Stimulated activated CD4-positive, alpha-beta T cell treated with anti-CD3 and anti-CD28 coated beads, Interleukin-15, amount 100 ng/mL, for 24 hours (primary cell): ENCODE data around the gene SCAMP5.

ENCODE experiments used
- DNase-seq: peaks from one replicate; pipeline ENCODE4 v3.0.0-alpha.2; 2020

Gene SCAMP5

DNA sequence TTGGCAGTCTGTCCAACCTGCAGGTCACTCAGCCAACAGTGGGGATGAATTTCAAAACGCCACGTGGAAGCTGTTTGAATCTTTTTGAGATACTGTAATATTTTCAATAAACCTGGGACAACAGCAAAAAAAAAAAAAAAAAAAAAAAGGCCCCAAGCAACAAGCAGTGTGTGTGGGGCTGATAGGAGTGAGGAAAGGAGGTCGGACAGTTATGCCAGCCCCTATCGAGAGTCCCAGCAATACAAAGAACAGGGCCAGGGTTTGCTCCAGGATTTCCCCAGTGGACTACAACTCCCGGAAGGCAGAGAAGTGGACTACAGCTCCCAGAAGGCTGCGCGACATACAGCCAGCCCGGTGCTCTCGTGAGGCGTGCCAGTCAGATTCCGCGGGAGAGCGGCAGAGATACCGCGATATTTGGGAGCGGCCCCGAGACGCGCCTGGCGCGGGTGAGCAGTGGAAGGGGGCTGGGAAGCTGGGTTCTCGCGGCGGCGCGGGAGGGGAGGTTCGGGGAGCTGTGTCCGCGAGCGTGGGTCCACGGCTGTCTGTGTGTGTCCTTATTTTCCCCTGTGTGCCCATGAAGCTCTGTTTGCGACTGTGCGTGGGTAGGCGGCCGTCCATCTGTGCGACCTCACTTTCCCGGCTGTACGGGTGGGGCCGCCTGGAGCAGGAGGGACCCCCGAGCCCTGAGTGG lies 28.0 kb downstream of the SCAMP5 start, which contains the start of gene PPCDC:
Gene PPCDC (plus strand): TSS at position 410 of the 691 bp plus-strand sequence. CDS start 4,729 bp downstream, outside the sequence.
- peak; percentile 97 for DNase-seq

DNA sequence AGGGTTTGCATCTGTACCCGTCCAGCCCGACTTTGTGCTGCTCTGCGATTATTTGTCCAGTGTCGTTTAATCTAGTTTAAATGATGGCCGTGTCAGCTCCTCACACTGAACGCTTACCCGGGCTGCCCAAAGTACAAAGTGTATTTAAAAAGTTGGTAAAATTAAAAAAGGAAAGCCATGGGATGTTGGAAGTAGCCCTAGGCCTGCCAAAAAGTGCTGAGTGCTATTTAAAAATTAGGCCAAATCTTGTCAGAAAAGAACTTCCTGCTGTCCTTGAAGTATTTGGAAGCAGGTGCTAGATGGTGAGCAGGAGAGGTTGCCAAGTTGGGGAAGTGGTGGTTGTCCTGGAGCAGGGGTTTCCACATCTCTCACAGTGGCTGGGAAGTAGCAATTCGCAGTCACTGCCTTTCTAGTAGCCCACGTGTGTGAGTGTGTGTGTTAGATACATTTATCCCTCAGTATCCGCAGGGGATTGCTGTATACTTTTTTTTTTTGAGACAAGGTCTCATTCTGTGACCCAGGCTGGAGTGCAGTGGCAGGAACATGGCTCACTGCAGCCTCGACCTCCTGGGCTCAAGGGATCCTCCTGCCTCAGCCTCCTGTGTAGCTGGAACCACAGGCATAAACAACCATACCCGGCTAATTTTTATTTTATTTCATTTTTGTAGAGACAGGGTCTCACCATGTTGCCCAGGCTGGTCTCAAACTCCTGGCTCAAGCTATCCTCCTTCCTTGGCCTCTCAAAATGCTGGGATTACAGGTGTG lies 28.7 kb downstream of the SCAMP5 start:
- peak; percentile 35 for DNase-seq

DNA sequence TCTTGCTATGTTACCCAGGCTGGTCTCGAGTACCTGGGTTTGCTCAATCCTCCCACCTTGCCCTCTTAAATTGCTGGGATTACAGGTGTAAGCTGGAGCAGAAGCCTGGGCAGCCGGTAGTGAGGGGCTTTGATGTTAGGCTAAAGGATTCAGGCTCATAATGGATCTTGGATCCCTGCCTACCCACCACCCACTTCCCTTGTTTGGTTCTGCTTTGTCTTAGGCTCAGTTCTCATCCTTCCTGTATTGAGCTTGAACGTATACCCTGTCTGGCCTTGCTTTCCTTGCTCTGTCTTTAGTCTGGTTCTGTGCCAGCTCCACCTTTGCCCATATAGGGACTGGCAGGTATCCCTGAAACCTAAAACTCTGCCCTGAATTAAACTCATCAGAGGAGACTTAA lies 29.7 kb downstream of the SCAMP5 start:
- DNase-seq, result no peak

DNA sequence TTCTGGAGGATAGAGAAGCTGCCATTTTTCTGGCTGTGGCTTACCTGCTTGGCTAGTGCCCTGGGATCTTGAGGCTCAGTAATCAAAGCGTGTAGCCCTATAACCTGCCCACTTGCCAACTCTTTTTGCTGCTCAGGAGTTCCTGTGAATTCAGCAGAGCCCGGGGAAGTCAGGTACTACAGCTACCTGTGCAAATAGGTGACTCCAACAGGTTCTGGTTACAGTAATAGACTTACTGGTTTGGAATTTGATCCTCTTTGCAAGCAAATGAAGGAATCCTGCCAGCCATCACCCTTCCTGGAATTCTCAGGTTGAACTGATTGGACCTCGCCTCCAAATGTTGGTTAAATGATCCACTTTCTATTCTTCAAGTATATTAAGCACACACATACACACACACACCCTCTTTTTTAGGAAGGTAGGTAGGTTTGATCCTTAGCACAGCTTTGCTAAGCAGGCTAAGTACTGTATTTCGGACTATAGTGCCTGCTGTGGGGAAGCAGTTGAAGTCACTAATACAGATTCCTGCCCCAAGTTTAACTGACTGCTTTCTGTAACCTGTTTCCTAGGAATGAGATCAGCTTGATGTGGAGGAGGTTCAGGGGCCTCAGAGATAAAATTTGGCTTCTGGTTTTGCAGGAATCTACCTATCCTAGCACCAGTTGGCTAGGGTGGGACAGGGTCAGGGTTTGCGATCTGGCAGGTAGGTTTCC lies 30.3 kb downstream of the SCAMP5 start:
- no peak for DNase-seq

DNA sequence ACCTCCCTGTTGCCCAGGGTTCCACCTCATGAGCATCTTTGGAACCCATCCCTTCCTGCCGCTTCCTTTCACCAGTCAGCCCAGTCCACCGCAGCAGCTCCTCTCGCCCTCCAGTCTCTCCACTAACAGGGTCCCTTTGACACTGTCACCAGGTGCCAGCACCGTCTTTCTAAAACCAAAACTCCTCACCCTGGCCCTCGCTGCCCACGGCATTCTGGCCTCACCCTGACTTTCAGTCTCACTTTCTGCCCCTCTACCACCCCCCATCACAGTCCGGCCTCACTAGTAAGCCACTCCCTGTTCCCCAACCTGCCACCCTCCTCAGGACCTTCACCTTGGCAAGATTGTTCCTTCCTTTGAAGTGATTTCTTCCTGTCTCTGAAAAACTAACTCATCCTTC lies 32.2 kb downstream of the SCAMP5 start:
- no peak for DNase-seq

DNA sequence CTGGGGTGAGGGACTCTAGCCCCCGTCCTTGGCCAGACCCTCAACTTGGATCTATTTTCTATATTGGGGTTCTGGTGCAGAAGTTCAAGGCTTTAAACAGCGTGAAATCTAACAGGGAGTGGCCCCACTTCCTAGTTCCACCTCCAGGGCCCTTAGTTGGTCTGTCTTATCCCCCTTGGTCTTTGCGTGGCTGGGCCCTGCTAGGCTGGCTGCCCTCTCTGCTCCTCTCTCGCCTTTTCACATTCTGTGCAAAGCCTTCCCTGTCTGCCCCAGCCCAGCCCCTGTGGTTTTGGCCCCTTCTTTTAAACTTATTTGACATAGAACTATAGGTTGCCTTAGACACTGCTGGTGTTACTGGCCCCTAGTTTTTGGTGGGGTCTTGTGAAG lies 33.6 kb downstream of the SCAMP5 start:
- DNase-seq, result no peak

DNA sequence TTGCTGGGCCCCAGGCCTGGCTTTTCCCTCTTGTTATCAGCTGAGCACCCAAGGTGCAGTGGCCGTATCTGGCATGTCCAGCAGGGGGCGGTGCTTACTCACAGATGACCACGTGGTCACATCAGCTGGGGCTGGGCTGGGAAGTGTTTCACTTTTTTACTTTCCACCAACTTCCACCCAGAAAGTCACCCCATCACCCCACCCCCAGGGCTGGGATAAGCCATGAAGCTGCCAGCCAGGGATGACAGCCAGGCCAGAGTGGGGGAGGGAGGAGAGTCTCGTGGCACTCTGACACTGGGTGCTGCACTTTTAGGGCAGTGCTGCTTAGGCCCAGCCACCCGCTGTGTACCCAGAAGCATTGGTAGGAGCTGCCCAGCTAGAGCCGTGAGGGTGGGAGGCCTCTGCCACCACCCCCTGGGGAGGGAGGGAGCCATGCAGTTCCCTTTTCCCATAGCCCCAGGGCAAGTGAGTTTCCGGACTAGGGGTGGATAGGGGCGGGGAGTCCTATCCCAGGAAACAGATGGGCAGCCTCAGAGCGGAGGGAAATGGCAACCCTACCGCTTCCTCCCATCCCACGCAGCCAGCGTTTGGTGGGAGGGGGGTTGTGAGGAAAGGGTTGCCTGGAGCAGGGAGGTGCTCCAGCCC lies 34.1 kb downstream of the SCAMP5 start:
- DNase-seq, result peak; percentile 92

DNA sequence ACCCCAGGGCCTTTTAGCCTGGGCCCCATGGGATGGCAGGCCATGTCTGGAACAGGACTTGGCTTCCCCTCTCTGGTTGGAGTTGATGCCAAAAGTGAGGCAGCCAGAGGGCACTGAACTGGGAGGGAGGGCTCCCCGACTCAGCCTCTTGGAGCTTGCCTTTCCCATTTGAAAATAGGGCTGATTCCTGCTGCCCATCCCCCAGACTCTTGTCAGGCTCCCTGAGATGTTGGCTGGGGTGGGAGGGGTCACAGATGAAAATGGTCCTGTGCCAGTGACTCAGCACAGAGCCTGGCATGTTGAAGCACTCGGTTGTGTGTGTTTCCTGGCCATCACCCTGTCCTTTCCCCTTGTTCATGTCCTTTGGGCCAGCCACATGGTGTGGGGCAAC lies 34.7 kb downstream of the SCAMP5 start:
- no peak for DNase-seq

DNA sequence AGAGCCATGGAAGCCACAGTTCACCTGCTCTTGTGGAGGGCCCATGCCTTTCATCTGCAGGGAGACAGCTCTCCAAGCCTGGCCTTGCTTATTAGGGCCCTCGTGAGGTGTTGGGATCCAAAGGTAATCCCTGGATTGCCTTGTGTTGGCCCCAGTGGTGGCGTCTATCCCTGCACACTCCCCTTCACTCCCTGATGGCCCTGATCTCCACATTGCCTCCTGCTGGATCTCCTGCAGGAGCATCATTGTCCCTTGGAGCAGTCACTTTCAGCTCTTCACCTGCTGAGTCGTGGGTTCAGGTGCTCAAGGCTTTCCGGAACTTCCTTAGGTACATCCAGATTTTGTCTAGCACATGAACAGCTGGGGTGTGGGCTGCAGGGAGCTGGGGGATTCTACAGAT lies 35.1 kb downstream of the SCAMP5 start:
- no peak for DNase-seq

DNA sequence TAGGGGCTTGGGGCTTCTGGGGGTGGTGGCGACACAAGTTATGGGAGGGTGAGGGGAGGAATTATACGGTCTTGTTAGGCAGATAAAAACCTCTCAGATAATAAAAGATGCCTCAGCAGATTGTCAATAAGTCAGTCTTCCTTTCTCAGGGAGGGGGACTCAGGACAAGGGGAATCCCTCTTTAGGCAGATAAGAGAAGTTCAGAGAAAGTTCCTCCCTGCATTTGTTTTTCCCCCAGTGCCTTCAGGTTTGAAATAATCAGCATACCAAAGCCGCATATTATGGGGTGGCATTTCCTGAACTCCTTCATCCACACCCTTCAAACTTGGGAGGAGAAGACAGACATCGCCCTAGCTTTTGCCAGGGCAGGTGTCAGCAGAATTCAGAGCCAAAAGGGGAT lies 36.5 kb downstream of the SCAMP5 start:
- DNase-seq, result no peak

DNA sequence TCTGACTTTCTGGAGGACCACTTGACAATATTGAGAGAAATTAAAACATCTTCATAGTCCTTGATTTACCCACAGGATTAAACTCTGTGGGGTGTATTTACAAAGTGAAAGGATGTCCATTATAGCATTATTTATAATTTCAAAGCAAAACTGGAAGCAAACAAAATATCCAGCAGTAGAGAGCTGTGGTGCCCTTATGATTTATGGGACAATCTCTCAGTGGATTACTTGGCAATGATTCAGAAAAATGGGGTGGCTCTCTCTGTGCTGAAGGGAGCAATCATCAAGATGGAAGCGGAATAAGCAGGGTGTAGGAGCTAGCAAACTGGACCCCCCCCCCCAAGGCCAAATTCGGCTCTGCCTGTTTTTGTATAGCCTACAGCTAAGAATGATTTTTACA lies 37.0 kb downstream of the SCAMP5 start:
- DNase-seq, result no peak

DNA sequence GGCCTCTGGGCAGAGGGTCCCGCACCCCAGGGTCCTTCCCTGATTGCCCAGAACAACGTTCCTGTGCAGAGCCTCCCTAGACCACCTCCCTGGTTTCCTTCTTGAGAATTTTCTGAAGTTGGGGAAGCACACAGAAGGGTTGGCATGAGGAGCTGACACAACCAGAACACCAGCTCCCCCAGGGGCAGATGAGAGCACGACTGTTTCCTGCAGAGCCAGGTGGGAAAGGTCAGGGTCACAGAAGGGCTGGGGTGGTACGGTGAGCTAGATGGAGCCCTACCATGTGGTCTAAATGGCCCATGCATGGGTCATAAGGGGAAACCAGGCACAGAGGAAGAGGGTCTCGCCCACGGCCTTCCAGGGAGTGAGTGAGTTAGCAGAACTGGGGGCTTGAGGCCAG lies 38.4 kb downstream of the SCAMP5 start:
- no peak for DNase-seq

DNA sequence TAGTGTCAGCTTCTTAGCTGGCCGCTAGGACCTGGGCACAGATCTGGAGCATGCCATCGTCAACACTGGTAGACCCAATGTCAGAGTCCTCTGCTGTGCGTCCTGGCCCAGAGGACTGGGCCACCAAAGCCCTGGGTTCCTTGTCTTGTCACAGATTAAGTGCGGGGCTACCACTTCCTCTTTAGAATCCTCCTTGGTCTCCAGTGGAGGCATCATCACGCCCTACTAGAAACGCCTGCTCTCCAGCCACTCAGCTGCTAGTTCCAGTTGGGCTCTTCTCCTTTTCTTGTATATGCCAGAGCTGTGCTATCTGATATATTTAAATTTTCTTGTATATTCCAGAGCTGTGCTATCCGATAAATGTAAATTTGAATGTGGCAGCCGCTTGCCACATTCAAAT lies 39.3 kb downstream of the SCAMP5 start:
- no peak for DNase-seq

DNA sequence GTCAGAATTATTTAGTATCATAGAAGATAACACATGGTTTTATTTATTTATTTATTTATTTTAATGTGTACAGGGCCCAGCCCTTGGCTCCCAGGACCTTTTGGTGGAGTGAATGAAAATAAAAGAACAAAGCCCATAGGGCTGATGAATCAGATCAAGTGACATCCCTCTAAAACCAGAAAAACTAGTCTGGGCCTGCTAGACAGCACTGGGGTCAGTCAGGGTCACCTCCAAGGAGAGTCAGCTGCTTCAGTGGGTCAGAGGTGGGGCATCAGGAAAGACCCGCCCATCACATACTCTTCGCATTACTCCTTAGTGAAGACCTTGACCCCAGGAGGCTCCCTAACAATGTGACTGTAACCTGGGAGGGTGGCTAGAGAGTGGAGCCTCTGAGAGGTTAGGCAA lies 40.9 kb downstream of the SCAMP5 start:
- no peak for DNase-seq

DNA sequence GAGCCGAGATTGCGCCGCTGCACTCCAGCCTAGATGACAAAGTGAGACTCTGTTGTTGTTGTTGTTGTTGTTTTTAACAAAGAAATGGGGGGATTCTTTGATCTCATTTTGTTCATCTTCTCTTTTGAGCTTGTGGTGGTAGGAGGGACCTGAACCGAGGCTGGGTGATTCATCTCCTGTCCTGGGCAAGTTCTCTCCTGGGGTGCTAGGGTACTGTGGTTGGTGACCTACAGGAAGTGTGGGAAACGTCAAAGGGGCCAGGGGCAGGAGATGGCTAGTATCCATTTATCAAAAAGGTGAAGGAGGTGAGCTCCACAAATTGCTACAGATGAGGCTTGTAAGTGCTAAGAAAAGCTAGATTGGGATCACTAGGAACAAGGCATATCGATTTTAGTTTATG lies 42.3 kb downstream of the SCAMP5 start:
- DNase-seq, result no peak

DNA sequence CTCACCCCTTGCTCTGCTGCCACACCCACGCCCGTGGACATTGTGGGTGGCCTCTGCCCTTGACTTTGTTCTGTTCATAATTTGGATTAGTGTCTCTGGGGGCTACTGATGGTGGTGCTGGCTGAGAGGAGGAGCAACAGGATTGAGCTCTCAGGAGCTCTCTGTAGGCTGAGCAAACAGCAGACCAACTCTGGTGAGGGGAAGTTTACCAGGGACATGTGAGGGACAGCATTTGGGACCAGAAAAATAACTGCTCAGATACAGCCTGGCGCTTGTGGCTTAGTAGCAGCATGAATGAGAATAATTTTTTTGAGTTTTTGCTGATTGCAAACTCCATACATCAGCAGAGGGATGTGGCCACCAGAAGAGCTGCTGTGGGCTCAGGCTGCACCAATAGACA lies 42.9 kb downstream of the SCAMP5 start:
- no peak for DNase-seq

DNA sequence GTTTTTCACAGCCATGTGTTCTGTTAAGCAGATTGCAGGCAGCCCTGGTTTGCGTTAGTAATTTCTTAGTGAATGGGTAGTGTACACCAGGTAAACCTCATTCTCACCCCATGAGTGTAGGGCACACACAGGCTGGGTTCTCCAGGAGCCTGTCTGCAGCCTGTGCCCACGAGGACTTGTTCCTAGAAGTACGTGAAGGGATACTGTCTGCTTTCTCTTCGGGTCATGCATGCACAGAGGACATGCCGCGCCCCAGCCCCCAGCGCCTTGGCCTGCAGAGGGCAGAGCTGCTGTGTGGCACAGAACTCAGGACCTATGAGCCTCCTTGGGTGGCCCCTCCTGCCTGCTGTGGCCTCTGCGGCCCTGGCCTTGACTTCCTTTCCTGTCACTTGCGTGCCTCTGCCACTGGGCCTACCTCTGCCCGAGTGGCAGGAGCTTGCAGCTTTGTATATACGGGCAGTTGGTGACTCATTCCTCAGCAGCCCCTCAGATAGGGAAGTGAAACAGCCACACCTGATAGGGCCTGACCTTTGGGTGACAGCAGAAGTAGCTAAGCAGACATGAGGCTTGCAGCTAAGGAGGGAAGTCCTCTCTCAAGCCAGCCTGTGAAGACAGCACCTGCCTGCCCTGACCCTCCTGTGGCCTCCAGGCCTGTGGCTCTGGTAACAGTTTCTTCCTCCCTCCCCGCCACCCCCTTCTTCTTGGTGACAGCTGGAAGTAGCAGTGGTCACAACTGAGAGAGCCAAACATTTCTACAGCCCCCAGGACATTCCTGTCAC lies 47.6 kb downstream of the SCAMP5 start:
- peak; percentile 67 for DNase-seq

DNA sequence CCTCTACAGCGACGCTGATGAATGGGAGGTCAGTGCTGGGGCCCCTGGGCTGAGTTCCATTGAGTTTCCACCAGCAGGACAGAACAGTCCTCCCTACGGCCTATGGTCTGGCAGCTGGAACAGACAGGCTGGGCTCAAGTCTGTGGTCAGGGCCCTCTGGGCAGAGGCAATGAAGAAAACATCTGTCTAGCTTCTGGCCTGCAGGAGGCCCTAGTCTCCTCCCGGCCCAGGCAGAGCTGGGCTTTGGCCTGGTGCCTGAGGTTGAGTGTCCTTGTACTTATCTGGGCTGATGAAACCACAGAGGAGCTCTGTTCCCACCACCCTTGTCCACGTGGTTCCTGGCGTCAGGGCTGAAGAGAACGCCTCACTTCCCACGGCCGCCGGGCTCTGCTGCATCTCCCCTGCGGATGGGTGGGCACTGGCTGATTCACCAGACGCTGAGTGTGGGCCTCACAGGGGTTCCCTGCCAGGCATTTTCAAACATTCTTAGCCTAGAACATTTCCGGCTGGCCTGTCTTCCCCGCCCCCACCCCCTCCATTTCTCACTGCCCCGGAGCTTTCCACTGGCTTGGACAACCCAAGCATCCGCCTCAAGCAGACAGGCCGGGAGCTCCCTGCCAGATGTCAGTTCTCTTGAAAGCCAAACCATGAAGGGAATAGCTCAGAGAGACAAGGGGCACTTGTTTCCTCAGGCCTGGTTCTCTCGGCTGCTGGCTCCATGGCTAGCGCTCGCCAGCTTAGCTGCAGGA lies 48.3 kb downstream of the SCAMP5 start:
- DNase-seq, result no peak

DNA sequence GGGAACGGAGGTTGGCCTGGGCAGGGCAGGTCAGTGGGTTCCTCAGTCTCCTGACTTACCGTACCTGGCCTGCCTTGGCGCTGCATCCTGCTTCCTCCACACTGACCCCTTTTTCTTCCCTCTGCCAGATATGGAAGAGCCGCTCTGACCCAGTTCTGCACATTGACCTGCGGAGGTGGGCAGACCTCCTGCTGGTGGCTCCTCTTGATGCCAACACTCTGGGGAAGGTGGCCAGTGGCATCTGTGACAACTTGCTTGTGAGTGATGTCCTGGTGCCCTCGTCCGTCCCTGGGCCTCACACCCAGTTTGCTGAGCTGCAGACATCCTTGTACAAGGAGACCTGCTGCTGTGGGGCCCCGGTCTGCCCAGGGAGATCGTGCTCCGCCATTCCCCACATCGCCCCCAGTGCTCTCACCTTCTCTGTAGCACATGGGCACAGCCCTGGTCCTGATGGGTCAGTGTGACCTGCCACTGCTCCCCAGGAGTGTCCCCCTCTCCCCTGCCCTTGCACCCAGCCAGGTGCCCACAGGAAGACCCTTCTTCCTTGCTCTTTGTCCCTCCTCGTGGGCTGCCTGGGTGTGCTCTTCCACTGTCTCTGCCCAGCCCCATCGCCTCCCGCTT lies 49.0 kb downstream of the SCAMP5 start:
- no peak for DNase-seq

DNA sequence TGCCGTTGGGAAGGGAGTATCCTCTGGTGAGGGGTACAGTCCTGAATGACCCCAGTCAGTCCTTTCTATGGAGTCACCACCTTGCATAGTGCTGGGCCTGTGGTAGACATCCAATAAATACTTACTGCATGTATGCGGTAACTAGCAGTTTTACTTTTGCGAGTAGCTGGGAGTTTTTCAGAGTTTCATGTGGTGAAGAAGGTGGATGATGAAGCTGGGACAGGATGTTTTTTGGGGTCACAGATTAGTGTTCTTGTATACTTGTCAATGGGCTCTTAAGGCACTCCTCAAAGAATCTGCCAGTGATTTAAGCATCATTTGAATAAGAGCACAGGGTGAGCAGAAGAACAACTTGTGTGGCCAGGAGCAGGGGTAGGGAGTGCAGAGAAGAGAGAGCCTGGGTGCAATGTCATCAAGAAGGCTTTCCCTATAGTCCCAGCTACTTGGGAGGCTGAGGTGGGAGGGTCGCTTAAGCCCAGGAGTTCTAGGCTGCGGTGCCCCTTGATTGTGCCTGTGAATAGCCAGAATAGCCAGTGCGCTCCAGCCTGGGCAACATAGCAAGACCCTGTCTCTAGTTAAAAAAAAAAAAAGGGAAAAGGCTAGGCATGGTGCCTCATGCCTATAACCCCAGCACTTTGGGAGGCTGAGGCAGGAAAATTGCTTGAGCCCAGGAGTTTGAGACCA lies 50.1 kb downstream of the SCAMP5 start:
- no peak for DNase-seq

DNA sequence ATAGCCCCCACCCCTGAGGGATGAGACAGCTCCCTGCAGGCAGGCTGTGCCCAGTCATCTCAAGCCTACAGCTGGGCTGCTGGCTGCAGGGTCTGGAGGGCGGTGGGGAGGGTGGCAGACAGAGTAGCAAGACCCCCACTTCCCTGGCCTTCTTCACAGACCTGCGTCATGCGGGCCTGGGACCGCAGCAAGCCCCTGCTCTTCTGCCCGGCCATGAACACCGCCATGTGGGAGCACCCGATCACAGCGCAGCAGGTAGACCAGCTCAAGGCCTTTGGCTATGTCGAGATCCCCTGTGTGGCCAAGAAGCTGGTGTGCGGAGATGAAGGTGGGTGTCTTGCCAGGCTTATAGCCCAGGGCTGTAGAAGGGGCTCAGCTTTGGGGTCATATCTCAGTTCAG lies 53.0 kb downstream of the SCAMP5 start:
- DNase-seq, result no peak
